HepG2 (cell line): ENCODE measurements around the gene UTS2R. TPM values are rescaled to one million over a fixed set of nuclear protein-coding genes. Genes with fewer than 3 reads are reported as not detected.
A peak's percentile ranks its signal among the peaks of the same experiment; 100 is the strongest.

Experiments
- BRD4 ChIP-seq: sonication (generic); formaldehyde crosslinking; IDR thresholded peaks from 2 replicates; pipeline ENCODE4 v1.4.0; 2020; ENCODE audit warnings: missing genetic modification reagents
- CEBPB ChIP-seq: IDR thresholded peaks from 2 replicates; pipeline ENCODE4 v1.6.1; 2011; ENCODE audit warnings: low read depth, low read length, improper control_type of control experiment, borderline replicate concordance
- ETV6 ChIP-seq: sonication (generic); formaldehyde crosslinking; conservative IDR thresholded peaks from 2 replicates; pipeline ENCODE4 v1.4.0; 2020; ENCODE audit warnings: missing genetic modification reagents
- GLMP ChIP-seq: sonication (generic); formaldehyde crosslinking; IDR thresholded peaks from 2 replicates; pipeline ENCODE4 v1.9.0; 2021; ENCODE audit warnings: missing genetic modification reagents, mild to moderate bottlenecking, borderline replicate concordance
- HOXA7 ChIP-seq: sonication (generic); formaldehyde crosslinking; IDR thresholded peaks from 2 replicates; pipeline ENCODE4 v1.8.1; 2022; ENCODE audit warnings: mild to moderate bottlenecking, missing genetic modification reagents, moderate library complexity
- KDM2A ChIP-seq: sonication (generic); formaldehyde crosslinking; IDR thresholded peaks from 2 replicates; pipeline ENCODE4 v1.4.0; 2020; ENCODE audit warnings: low read depth, missing genetic modification reagents, borderline replicate concordance
- KDM5B ChIP-seq: sonication (generic); formaldehyde crosslinking; IDR thresholded peaks from 2 replicates; pipeline ENCODE4 v1.4.0; 2020; ENCODE audit warnings: missing genetic modification reagents, mild to moderate bottlenecking, borderline replicate concordance
- MEF2D ChIP-seq: sonication (generic); formaldehyde crosslinking; IDR thresholded peaks from 2 replicates; pipeline ENCODE4 v1.5.1; 2020; ENCODE audit warnings: mild to moderate bottlenecking, missing genetic modification reagents
- SSRP1 ChIP-seq: IDR thresholded peaks from 2 replicates; pipeline ENCODE4 v1.6.1; 2016; ENCODE audit warnings: control low read depth
- THAP9 ChIP-seq: sonication (generic); formaldehyde crosslinking; IDR thresholded peaks from 2 replicates; pipeline ENCODE4; 2020; ENCODE audit warnings: missing genetic modification reagents, mild to moderate bottlenecking, borderline replicate concordance
- TP53 ChIP-seq: sonication (generic); formaldehyde crosslinking; conservative IDR thresholded peaks from 2 replicates; pipeline ENCODE4 v1.4.0; 2020; ENCODE audit warnings: missing genetic modification reagents
- YEATS4 ChIP-seq: sonication (generic); formaldehyde crosslinking; IDR thresholded peaks from 2 replicates; pipeline ENCODE4 v1.4.0; 2020; ENCODE audit warnings: missing genetic modification reagents, borderline replicate concordance
- ZNF20 ChIP-seq: sonication (generic); formaldehyde crosslinking; IDR thresholded peaks from 2 replicates; pipeline ENCODE4 v1.4.0; 2020; ENCODE audit warnings: mild to moderate bottlenecking, moderate library complexity, missing genetic modification reagents
- ZNF205 ChIP-seq: IDR thresholded peaks from 2 replicates; pipeline ENCODE4 v1.6.1; 2018; ENCODE audit warnings: missing biosample characterization, missing genetic modification reagents
- ZNF224 ChIP-seq: sonication (generic); formaldehyde crosslinking; IDR thresholded peaks from 2 replicates; pipeline ENCODE4 v1.5.0; 2020; ENCODE audit warnings: mild to moderate bottlenecking, missing genetic modification reagents
- ZNF274 ChIP-seq: sonication (generic); formaldehyde crosslinking; IDR thresholded peaks from 2 replicates; pipeline ENCODE4 v1.5.1; 2020; ENCODE audit warnings: mild to moderate bottlenecking, missing genetic modification reagents
- ZNF354B ChIP-seq: sonication (generic); formaldehyde crosslinking; IDR thresholded peaks from 2 replicates; pipeline ENCODE4 v1.8.0; 2022; ENCODE audit warnings: mild to moderate bottlenecking, missing genetic modification reagents
- ZNF430 ChIP-seq: sonication (generic); formaldehyde crosslinking; IDR thresholded peaks from 2 replicates; pipeline ENCODE4 v1.9.0; 2021; ENCODE audit warnings: mild to moderate bottlenecking, missing genetic modification reagents
- ZNF484 ChIP-seq: sonication (generic); formaldehyde crosslinking; IDR thresholded peaks from 2 replicates; pipeline ENCODE4 v1.5.1; 2020; ENCODE audit warnings: mild to moderate bottlenecking, low read depth, missing genetic modification reagents, borderline replicate concordance
- ZNF672 ChIP-seq: sonication (generic); formaldehyde crosslinking; IDR thresholded peaks from 2 replicates; pipeline ENCODE4 v1.8.1; 2022; ENCODE audit warnings: missing genetic modification reagents
- ZNF747 ChIP-seq: sonication (generic); formaldehyde crosslinking; IDR thresholded peaks from 2 replicates; pipeline ENCODE4 v1.8.1; 2023; ENCODE audit warnings: missing genetic modification reagents, mild to moderate bottlenecking, borderline replicate concordance
- ZNF776 ChIP-seq: sonication (generic); formaldehyde crosslinking; IDR thresholded peaks from 2 replicates; pipeline ENCODE4 v1.4.0; 2020; ENCODE audit warnings: mild to moderate bottlenecking, missing genetic modification reagents
- polyA plus RNA-seq, 8 experiments: library from polyadenylated mRNA; depleted of rRNA in 3 of 8; stranded (reverse) in 7 of 8; unstranded in 1 of 8; fragments of >200 nt; fragmentation: Illumina TruSeq in 4 of 8; extraction: Trizol in 4 of 8; gene quantifications; 2 replicates each; pipeline versions ENCODE4 v1.2.1 to v1.2.3, GENCODE V29; 2011 to 2016; ENCODE audit warnings: low read depth in 4 of 8, missing spikeins in 1 of 8, mixed read lengths in 1 of 8; ENCODE audit not compliant: insufficient read depth in 1 of 8
- total RNA-seq, 5 experiments: library from RNA; depleted of rRNA; stranded (reverse); fragments of >200 nt; fragmentation: Illumina TruSeq; extraction: Trizol; gene quantifications; 2 replicates each; pipeline ENCODE4 v1.2.3, GENCODE V29; 2016; ENCODE audit warnings: low read depth in 1 of 5
- TF ChIP-seq, protein P1 (sequence below): sonication (generic); formaldehyde crosslinking; IDR thresholded peaks from 2 replicates; pipeline ENCODE4 v1.8.0; 2022; ENCODE audit warnings: mild to moderate bottlenecking, missing genetic modification reagents, borderline replicate concordance
- TF ChIP-seq, protein P2 (sequence below): IDR thresholded peaks from 2 replicates; pipeline ENCODE4 v1.6.1; 2012; ENCODE audit warnings: inconsistent platforms

Gene UTS2R
- total and polyA plus RNA-seq, 2 of the 13 experiments (the other 11 are each of a cell fraction or from before 2014, with no cell fraction given), result 0.13 to 0.15 TPM

DNA sequence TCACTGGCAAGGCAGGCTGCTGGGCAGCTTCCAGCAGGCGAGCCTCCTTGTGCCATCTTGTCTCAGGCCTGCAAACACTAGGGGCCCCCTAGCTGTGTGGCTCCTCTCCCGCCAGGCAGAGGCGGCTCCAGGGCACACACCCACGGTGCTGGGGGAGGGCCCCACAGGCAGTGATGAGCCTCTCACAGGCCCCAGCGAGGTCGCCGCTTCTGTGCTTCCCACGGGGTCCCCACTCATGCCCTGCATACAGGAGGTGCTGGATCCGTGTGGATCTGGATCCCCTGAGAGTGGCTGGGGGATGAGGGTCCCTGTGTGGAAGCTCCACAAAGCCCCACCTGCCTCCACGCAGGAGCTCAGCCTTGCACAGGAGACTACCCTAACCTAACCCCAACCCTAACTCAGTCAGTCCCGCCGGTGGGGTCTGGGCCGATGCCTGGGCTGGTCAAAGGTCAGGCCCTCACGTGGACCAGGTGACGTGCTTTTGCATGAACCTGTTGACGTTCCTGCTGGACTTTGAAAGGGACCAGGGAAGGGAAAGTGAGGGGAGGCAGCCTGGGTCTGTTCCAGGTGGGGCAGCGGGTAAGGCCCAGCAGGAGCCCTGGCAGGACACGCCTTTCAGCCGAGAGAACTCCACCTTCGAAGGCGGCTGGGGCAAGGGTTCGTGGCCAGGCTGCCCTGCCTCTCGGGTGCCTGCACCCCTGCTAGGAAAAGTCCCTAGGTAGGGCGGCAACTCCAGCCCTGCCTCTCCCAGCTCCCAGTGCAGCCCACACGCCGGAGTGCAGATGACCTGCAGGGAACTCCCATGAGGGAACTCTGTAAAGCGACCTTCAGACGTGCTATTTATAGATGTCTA is 43.2 kb upstream of the UTS2R start (continued):
- TF ChIP-seq KDM2A (CRISPR knock-in tag), result peak; percentile 79; the same call in 1 of the 2 replicates
- TF ChIP-seq ZNF224 (CRISPR knock-in tag), result peak; percentile 97
- peak; percentile 90 for TF ChIP-seq KDM5B
- peak; percentile 95 for TF ChIP-seq ZNF430 (CRISPR knock-in tag)
- TF ChIP-seq ETV6 (CRISPR knock-in tag), result no peak
- peak; percentile 92 for TF ChIP-seq YEATS4 (CRISPR knock-in tag)
- TF ChIP-seq ZNF672, result no peak
- no peak for TF ChIP-seq GLMP (CRISPR knock-in tag)
- TF ChIP-seq THAP9 (CRISPR knock-in tag), result peak; percentile 78
- no peak for TF ChIP-seq ZNF20 (CRISPR knock-in tag)
- no peak; the same call in 1 of the 2 replicates for TF ChIP-seq ZNF747 (CRISPR knock-in tag)
- TF ChIP-seq, protein P1, sequence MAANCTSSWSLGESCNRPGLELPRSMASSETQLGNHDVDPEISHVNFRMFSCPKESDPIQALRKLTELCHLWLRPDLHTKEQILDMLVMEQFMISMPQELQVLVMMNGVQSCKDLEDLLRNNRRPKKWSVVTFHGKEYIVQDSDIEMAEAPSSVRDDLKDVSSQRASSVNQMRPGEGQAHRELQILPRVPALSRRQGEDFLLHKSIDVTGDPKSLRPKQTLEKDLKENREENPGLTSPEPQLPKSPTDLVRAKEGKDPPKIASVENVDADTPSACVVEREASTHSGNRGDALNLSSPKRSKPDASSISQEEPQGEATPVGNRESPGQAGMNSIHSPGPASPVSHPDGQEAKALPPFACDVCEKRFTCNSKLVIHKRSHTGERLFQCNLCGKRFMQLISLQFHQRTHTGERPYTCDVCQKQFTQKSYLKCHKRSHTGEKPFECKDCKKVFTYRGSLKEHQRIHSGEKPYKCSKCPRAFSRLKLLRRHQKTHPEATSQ (CRISPR knock-in tag), result peak; percentile 86
- no peak for TF ChIP-seq TP53
- TF ChIP-seq ZNF205 (CRISPR knock-in tag), result peak; percentile 60; the same call in 1 of the 2 replicates
- TF ChIP-seq, protein P2, sequence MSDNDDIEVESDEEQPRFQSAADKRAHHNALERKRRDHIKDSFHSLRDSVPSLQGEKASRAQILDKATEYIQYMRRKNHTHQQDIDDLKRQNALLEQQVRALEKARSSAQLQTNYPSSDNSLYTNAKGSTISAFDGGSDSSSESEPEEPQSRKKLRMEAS, result peak; percentile 97
- peak; percentile 93 for TF ChIP-seq ZNF354B (CRISPR knock-in tag)
- peak; percentile 92; the same call in 1 of the 2 replicates for TF ChIP-seq SSRP1 (CRISPR knock-in tag)
- TF ChIP-seq MEF2D (CRISPR knock-in tag), result peak; percentile 100
- TF ChIP-seq HOXA7 (CRISPR knock-in tag), result no peak
- no peak for TF ChIP-seq ZNF484 (CRISPR knock-in tag)
- TF ChIP-seq ZNF274 (CRISPR knock-in tag), result peak; percentile 69; the same call in 1 of the 2 replicates
- peak; percentile 79 for TF ChIP-seq ZNF776 (CRISPR knock-in tag)
- no peak for TF ChIP-seq CEBPB
- peak; percentile 92 for TF ChIP-seq BRD4
